WTC11 (cell line): ENCODE results near the gene HMGB4. TPM values are rescaled to one million over a fixed set of nuclear protein-coding genes. Genes with fewer than 3 reads are reported as not detected.

Experiments
- ATAC-seq: fragments of 200-7000 bp; cut with Tn5 transposase; 2 replicates; pipeline ENCODE4 v1.10.0; 2021; ENCODE audit warnings: mild to moderate bottlenecking, moderate library complexity
- CTCF ChIA-PET: fragments of 300-600 bp; sonication (Branson Sonifier 250); formaldehyde crosslinking; loops from one replicate; lab custom pipeline; 2021; ENCODE audit warnings: antibody characterized with exemption; lab: Charles Lee
- POLR2A ChIA-PET: fragments of 350-600 bp; sonication (Branson Sonifier 250); formaldehyde crosslinking; loops from one replicate; lab custom pipeline; 2021; ENCODE audit warnings: antibody characterized with exemption; lab: Charles Lee
- DNase-seq: peaks from one replicate; pipeline ENCODE4 v3.0.0; 2021; ENCODE audit warnings: low spot score
- H3K27ac Mint-ChIP-seq: 2 replicates; pipeline ENCODE4 v1.8.0; 2021; ENCODE audit warnings: mixed read lengths
- H3K27me3 Mint-ChIP-seq: 2 replicates; pipeline ENCODE4 v1.8.0; 2021; ENCODE audit warnings: low read depth, mild to moderate bottlenecking, moderate library complexity, mixed read lengths
- H3K36me3 Mint-ChIP-seq: 2 replicates; pipeline ENCODE4 v1.8.0; 2021; ENCODE audit warnings: mixed read lengths
- H3K4me1 Mint-ChIP-seq: 2 replicates; pipeline ENCODE4 v1.8.0; 2022; ENCODE audit warnings: mixed read lengths
- H3K4me3 Mint-ChIP-seq: 2 replicates; pipeline ENCODE4 v1.8.0; 2021; ENCODE audit warnings: mild to moderate bottlenecking, moderate library complexity, mixed read lengths
- H3K9me3 Mint-ChIP-seq: 2 replicates; pipeline ENCODE4 v1.8.0; 2021; ENCODE audit warnings: mixed read lengths
- CREB1 ChIP-seq: sonication (generic); formaldehyde crosslinking; IDR thresholded peaks from 2 replicates; pipeline ENCODE4 v1.8.0; 2023; ENCODE audit warnings: mild to moderate bottlenecking, missing genetic modification reagents
- CREM ChIP-seq: sonication (generic); formaldehyde crosslinking; IDR thresholded peaks from 2 replicates; pipeline ENCODE4 v1.8.1; 2022; ENCODE audit warnings: mild to moderate bottlenecking, missing genetic modification reagents, moderate library complexity
- FOXP1 ChIP-seq: sonication (generic); formaldehyde crosslinking; IDR thresholded peaks from 2 replicates; pipeline ENCODE4 v1.8.0; 2022; ENCODE audit warnings: missing genetic modification reagents, mild to moderate bottlenecking, moderate library complexity, borderline replicate concordance
- GABPB1 ChIP-seq: sonication (generic); formaldehyde crosslinking; IDR thresholded peaks from 2 replicates; pipeline ENCODE4 v1.8.1; 2023; ENCODE audit warnings: mild to moderate bottlenecking, missing genetic modification reagents
- IRF2 ChIP-seq: sonication (generic); formaldehyde crosslinking; IDR thresholded peaks from 2 replicates; pipeline ENCODE4 v1.8.0; 2022; ENCODE audit warnings: low read depth, missing genetic modification reagents, borderline replicate concordance
- JAZF1 ChIP-seq: fragments of 250-450 bp; sonication (Bioruptor Pico); IDR thresholded peaks from 2 replicates; pipeline ENCODE4 v1.9.0; 2021; ENCODE audit warnings: moderate library complexity, mild to moderate bottlenecking, inconsistent platforms
- MXD4 ChIP-seq: fragments of 250-450 bp; sonication (Bioruptor Pico); IDR thresholded peaks from 2 replicates; pipeline ENCODE4 v1.8.0; 2021; ENCODE audit warnings: mild to moderate bottlenecking, moderate library complexity, borderline replicate concordance
- NR2C2 ChIP-seq: sonication (generic); formaldehyde crosslinking; IDR thresholded peaks from 2 replicates; pipeline ENCODE4 v1.8.0; 2022; ENCODE audit warnings: mild to moderate bottlenecking, missing genetic modification reagents
- RELA ChIP-seq: sonication (generic); formaldehyde crosslinking; IDR thresholded peaks from 2 replicates; pipeline ENCODE4 v1.8.1; 2022; ENCODE audit warnings: missing genetic modification reagents, mild to moderate bottlenecking, borderline replicate concordance
- SMAD3 ChIP-seq: sonication (generic); formaldehyde crosslinking; IDR thresholded peaks from 2 replicates; pipeline ENCODE4 v1.8.0; 2022; ENCODE audit warnings: missing genetic modification reagents, mild to moderate bottlenecking, borderline replicate concordance
- TEAD4 ChIP-seq: sonication (generic); formaldehyde crosslinking; IDR thresholded peaks from 2 replicates; pipeline ENCODE4 v1.8.0; 2022; ENCODE audit warnings: mild to moderate bottlenecking, missing genetic modification reagents
- ZBTB21 ChIP-seq: sonication (generic); formaldehyde crosslinking; IDR thresholded peaks from 2 replicates; pipeline ENCODE4 v1.8.1; 2023; ENCODE audit warnings: mild to moderate bottlenecking, missing genetic modification reagents, borderline replicate concordance
- ZNF138 ChIP-seq: sonication (generic); formaldehyde crosslinking; conservative IDR thresholded peaks from 2 replicates; pipeline ENCODE4 v1.8.1; 2022; ENCODE audit warnings: mild to moderate bottlenecking, moderate library complexity, missing genetic modification reagents
- ZNF423 ChIP-seq: fragments of 250-450 bp; sonication (Bioruptor Pico); IDR thresholded peaks from 2 replicates; pipeline ENCODE4 v2.1.2; 2022; ENCODE audit warnings: mild to moderate bottlenecking, moderate library complexity
- ZNF671 ChIP-seq: fragments of 250-450 bp; sonication (Bioruptor Pico); IDR thresholded peaks from 2 replicates; pipeline ENCODE4 v1.8.0; 2021; ENCODE audit warnings: mild to moderate bottlenecking
- total RNA-seq: library from RNA; stranded (reverse); gene quantifications from 3 replicates; pipeline ENCODE4 v1.2.3, GENCODE V29; 2021
- TF ChIP-seq, protein P1 (sequence below): fragments of 250-450 bp; sonication (Bioruptor Pico); IDR thresholded peaks from 2 replicates; pipeline ENCODE4 v1.9.0; 2021; ENCODE audit warnings: mild to moderate bottlenecking
- TF ChIP-seq, protein P2 (sequence below): sonication (generic); formaldehyde crosslinking; IDR thresholded peaks from 2 replicates; pipeline ENCODE4 v1.8.0; 2023; ENCODE audit warnings: missing genetic modification reagents
- TF ChIP-seq, protein P3 (sequence below): sonication (generic); formaldehyde crosslinking; IDR thresholded peaks from 2 replicates; pipeline ENCODE4 v1.8.0; 2022; ENCODE audit warnings: mild to moderate bottlenecking, missing genetic modification reagents
- TF ChIP-seq, protein P4 (sequence below): sonication (generic); formaldehyde crosslinking; IDR thresholded peaks from 2 replicates; pipeline ENCODE4 v1.8.0; 2022; ENCODE audit warnings: mild to moderate bottlenecking, missing genetic modification reagents
- TF ChIP-seq, protein P5 (sequence below): fragments of 200-600 bp; IDR thresholded peaks from 2 replicates; pipeline ENCODE4 v1.8.0; 2022; ENCODE audit warnings: antibody characterized with exemption
- TF ChIP-seq, protein P6 (sequence below): sonication (generic); formaldehyde crosslinking; IDR thresholded peaks from 2 replicates; pipeline ENCODE4 v1.8.1; 2023; ENCODE audit warnings: mild to moderate bottlenecking, moderate library complexity, missing genetic modification reagents

The HMGB4 gene
- total RNA-seq, 1 experiment from 2014 or later, result not detected

DNA sequence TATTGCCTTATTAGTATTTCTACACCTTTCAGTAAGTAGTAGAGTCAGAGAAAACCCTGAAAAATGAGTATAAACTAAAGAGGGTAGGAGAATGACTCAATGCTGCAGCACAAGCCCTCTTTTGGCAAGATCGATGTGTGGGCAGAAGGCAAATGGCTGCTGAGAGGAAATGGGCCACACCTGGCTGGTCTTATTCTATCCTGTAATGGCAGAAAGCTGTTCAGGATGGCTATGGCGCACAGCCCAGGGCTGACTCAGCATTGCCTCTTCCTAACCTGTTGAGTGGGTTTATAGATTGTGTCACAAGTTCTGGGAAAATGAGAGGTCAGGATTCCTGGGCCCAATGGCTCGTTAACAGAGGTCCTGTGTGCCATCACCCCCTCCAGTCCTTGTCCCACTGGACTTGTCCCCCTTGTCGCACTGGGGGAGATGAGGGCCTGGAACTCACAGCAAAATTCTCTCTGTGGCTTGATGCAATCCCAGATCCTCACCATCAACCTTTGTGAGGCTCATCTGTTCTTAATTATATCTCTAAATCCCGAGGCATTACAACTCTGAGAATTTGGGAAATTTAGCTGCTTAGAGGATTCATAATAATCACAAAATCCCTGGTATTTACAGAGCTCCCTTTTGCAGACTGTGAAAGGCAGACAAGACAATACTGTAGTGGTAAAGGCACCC, 13.2 kb downstream of the HMGB4 start (continued):
- TF ChIP-seq, protein P1, sequence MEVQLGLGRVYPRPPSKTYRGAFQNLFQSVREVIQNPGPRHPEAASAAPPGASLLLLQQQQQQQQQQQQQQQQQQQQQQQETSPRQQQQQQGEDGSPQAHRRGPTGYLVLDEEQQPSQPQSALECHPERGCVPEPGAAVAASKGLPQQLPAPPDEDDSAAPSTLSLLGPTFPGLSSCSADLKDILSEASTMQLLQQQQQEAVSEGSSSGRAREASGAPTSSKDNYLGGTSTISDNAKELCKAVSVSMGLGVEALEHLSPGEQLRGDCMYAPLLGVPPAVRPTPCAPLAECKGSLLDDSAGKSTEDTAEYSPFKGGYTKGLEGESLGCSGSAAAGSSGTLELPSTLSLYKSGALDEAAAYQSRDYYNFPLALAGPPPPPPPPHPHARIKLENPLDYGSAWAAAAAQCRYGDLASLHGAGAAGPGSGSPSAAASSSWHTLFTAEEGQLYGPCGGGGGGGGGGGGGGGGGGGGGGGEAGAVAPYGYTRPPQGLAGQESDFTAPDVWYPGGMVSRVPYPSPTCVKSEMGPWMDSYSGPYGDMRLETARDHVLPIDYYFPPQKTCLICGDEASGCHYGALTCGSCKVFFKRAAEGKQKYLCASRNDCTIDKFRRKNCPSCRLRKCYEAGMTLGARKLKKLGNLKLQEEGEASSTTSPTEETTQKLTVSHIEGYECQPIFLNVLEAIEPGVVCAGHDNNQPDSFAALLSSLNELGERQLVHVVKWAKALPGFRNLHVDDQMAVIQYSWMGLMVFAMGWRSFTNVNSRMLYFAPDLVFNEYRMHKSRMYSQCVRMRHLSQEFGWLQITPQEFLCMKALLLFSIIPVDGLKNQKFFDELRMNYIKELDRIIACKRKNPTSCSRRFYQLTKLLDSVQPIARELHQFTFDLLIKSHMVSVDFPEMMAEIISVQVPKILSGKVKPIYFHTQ (CRISPR knock-in tag), result no peak
- no peak for TF ChIP-seq IRF2 (CRISPR knock-in tag)
- no peak for TF ChIP-seq GABPB1 (CRISPR knock-in tag)
- no peak for TF ChIP-seq NR2C2 (CRISPR knock-in tag)

DNA sequence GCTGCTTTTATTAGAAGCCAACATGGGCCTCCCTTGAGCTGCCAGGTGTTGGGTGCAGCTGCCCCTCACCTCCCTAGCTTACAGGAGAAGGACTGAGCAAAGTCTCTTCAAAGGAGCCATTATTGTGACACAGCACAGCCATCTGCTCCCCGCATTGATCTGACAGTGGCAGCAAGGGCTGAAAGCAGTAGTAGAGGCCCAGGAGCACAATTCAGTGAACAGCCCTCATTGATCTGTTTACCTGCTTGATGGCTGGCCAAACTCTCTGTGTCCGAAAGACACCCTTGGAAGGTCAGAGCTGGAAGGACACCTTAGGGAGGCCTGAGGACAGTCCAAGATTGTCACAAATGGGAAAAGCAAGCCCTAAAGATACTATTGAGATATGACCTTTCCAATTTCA, 14.5 kb downstream of the HMGB4 start:
- Mint-ChIP-seq H3K4me1 (0 out of 2 replicates have a peak, but pooled peaks cover 3% of the 10 kb centered on the region), H3K36me3 (peaks cover 6% of the 10 kb centered on the region), H3K27me3 (no peaks in the 10 kb centered on the region), H3K4me3 (no peak overlapping the region), H3K27ac (no peak overlapping the region)
- ATAC-seq, result no peak
- POLR2A ChIA-PET, result no interaction called here
- no peak for DNase-seq
- TF ChIP-seq RELA (CRISPR knock-in tag), result no peak
- TF ChIP-seq FOXP1 (CRISPR knock-in tag), result no peak
- TF ChIP-seq, protein P2, sequence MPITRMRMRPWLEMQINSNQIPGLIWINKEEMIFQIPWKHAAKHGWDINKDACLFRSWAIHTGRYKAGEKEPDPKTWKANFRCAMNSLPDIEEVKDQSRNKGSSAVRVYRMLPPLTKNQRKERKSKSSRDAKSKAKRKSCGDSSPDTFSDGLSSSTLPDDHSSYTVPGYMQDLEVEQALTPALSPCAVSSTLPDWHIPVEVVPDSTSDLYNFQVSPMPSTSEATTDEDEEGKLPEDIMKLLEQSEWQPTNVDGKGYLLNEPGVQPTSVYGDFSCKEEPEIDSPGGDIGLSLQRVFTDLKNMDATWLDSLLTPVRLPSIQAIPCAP, result no peak
- no peak for TF ChIP-seq MXD4 (CRISPR knock-in tag)
- no peak for TF ChIP-seq ZNF671 (CRISPR knock-in tag)
- TF ChIP-seq NR2C2 (CRISPR knock-in tag), result no peak
- TF ChIP-seq JAZF1 (CRISPR knock-in tag), result no peak
- no peak for TF ChIP-seq GABPB1 (CRISPR knock-in tag)
- TF ChIP-seq CREM (CRISPR knock-in tag), result no peak
- TF ChIP-seq, protein P3, sequence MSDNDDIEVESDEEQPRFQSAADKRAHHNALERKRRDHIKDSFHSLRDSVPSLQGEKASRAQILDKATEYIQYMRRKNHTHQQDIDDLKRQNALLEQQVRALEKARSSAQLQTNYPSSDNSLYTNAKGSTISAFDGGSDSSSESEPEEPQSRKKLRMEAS (CRISPR knock-in tag), result no peak
- TF ChIP-seq, protein P4, sequence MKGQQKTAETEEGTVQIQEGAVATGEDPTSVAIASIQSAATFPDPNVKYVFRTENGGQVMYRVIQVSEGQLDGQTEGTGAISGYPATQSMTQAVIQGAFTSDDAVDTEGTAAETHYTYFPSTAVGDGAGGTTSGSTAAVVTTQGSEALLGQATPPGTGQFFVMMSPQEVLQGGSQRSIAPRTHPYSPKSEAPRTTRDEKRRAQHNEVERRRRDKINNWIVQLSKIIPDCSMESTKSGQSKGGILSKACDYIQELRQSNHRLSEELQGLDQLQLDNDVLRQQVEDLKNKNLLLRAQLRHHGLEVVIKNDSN (CRISPR knock-in tag), result no peak
- no peak for TF ChIP-seq ZBTB21 (CRISPR knock-in tag)
- TF ChIP-seq, protein P5, sequence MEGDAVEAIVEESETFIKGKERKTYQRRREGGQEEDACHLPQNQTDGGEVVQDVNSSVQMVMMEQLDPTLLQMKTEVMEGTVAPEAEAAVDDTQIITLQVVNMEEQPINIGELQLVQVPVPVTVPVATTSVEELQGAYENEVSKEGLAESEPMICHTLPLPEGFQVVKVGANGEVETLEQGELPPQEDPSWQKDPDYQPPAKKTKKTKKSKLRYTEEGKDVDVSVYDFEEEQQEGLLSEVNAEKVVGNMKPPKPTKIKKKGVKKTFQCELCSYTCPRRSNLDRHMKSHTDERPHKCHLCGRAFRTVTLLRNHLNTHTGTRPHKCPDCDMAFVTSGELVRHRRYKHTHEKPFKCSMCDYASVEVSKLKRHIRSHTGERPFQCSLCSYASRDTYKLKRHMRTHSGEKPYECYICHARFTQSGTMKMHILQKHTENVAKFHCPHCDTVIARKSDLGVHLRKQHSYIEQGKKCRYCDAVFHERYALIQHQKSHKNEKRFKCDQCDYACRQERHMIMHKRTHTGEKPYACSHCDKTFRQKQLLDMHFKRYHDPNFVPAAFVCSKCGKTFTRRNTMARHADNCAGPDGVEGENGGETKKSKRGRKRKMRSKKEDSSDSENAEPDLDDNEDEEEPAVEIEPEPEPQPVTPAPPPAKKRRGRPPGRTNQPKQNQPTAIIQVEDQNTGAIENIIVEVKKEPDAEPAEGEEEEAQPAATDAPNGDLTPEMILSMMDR, result no peak
- TF ChIP-seq CREB1 (CRISPR knock-in tag), result no peak
- TF ChIP-seq ZNF138 (CRISPR knock-in tag), result no peak
- TF ChIP-seq SMAD3 (CRISPR knock-in tag), result no peak
- TF ChIP-seq, protein P6, sequence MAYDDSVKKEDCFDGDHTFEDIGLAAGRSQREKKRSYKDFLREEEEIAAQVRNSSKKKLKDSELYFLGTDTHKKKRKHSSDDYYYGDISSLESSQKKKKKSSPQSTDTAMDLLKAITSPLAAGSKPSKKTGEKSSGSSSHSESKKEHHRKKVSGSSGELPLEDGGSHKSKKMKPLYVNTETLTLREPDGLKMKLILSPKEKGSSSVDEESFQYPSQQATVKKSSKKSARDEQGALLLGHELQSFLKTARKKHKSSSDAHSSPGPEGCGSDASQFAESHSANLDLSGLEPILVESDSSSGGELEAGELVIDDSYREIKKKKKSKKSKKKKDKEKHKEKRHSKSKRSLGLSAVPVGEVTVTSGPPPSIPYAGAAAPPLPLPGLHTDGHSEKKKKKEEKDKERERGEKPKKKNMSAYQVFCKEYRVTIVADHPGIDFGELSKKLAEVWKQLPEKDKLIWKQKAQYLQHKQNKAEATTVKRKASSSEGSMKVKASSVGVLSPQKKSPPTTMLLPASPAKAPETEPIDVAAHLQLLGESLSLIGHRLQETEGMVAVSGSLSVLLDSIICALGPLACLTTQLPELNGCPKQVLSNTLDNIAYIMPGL, result no peak
- TF ChIP-seq TEAD4 (CRISPR knock-in tag), result no peak
- no peak for TF ChIP-seq ZNF423 (CRISPR knock-in tag)
- TF ChIP-seq, all 79 proteins: peak for 0
- H3K9me3 Mint-ChIP-seq, result peaks cover 7% of the 10 kb centered on the region
- CTCF ChIA-PET, result interaction anchor here (1.0 kb wide), 2 partner anchors 136 to 235 kb away, joined by 3 read pairs; no protein-coding TSS in a partner anchor
